ENCODE measurements around the gene SF1. TPM values are rescaled to one million over a fixed set of nuclear protein-coding genes. Genes with fewer than 3 reads are reported as not detected.

Gene SF1
- total and polyA plus RNA-seq, 9 donors: 62.3 to 267 (median 202) TPM

GRCh38 chr11:64762277-64762673 lies 16.1 kb downstream of the SF1 start:
- Histone ChIP-seq H3K27me3 (ENCODE audit: control insufficient read depth, insufficient read depth, low read length) (no peaks in the 10 kb centered on the region), H3K4me3 (ENCODE audit: low read length) (no peak overlapping the region), H3K36me3 (ENCODE audit: control insufficient read depth, insufficient read depth, low read length) (peaks cover 57% of the 10 kb centered on the region), H3K4me1 (ENCODE audit: control insufficient read depth, insufficient read depth, low read length) (peaks cover 67% of the 10 kb centered on the region), H3K9me3 (replicated peaks; ENCODE audit: control insufficient read depth, low read depth, low read length) (no peaks in the 10 kb centered on the region), H3K27ac (ENCODE audit: low read length) (peak overlapping the region; percentile 62)
- no peak for DNase-seq
- 42% methylated on average over 5 of the region's 5 CpGs for WGBS (ENCODE audit: insufficient coverage)

DNA sequence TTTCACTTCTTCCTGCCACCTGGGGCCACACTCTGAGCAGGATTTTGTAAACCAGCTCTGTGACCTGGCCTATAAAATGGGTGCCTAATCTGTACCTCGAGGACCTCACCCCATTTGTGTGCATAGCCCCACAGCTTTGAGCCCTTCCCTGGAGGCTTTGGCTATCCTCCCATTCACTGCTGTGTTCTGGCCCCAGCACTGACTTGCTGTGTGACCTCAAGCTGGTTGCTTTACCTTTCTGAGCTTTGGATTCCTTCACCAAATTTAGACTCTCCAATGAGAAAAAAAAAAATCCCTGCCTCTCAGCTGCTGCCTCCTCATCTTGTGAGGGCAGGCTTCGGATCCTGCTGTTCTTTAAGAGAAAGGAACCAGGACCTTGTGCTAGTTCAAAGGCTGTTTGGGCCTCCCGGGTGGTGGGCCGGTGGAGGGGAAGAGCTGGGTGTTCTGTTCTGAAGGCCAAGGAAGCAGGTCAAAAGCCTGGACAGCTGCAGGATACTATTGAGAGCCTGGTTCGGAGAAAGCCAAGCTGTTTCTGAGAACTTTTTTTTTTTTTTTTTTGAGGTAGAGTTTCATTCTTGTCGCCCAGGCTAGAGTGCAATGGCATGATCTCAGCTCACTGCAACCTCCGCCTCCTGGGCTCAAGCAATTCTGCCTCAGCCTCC lies 17.5 kb downstream of the SF1 start:
- peak; percentile 54 for DNase-seq
- Histone ChIP-seq H3K4me1 (ENCODE audit: control insufficient read depth, insufficient read depth, low read length) (peaks cover 67% of the 10 kb centered on the region), H3K36me3 (ENCODE audit: control insufficient read depth, insufficient read depth, low read length) (peaks cover 56% of the 10 kb centered on the region), H3K9me3 (replicated peaks; ENCODE audit: control insufficient read depth, low read depth, low read length) (no peaks in the 10 kb centered on the region), H3K4me3 (ENCODE audit: low read length) (no peak overlapping the region), H3K27me3 (ENCODE audit: control insufficient read depth, insufficient read depth, low read length) (no peaks in the 10 kb centered on the region), H3K27ac (ENCODE audit: low read length) (peak overlapping the region; percentile 95)
- WGBS (ENCODE audit: insufficient coverage): 45% methylated on average over 4 of the region's 7 CpGs

DNA sequence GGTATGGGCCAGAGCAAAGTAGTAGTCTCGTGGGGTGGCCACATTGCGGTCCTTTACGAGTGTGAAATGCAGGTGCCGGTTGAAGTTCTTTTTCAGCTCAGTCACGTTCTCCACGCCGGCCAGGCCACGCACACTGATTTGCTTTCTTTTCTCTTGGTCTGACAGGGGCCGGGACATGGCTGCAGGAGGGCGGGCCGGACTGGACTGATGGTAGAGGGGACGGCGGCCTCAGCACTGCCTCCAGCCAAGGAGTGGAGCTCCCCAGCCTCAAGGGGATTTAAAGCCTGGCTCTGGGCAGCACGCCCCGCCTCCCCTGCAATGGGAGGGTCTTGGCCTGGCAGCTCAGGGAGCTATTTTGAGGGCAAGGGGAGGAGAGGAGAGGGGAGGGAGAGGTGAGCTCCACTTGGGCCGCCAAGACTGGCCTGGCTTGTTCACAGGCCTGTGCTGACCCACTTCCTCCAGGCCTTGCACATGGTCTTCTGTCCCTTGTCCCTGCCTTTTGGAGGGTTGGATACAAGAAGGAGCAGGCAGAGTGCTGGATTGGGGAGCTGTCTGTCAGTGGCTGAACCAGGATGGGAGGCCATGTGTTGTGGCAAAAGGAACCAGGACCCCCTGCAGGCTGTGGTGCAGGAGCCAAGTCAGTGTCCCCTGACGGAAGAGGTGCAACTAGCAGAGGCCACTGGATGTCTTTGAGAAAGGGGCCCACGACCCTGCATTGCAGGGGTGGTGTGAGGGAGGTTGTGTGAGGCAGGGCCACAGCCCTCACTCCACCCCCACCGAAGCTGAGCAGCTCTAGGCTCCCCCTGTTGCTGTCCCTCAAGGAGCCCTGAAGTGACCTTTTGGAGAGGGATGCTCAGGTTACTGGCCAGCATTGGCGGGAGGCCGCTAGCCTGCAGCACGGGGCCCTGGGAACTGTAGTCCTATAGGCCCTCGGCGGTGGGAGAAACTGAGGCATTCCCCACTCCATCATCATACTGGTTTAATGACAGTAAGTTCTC lies 18.3 kb downstream of the SF1 start, which contains the start of gene PYGM:
PYGM (minus strand) TSS at position 253 of the 998 bp plus-strand sequence; CDS start at position 177, 76 bp downstream.
- Histone ChIP-seq H3K9me3 (replicated peaks; ENCODE audit: control insufficient read depth, low read depth, low read length) (no peaks in the 10 kb centered on the region), H3K27ac (ENCODE audit: low read length) (peak within 1 kb of the TSS; percentile 95), H3K4me1 (ENCODE audit: control insufficient read depth, insufficient read depth, low read length) (peaks cover 67% of the 10 kb centered on the region), H3K27me3 (ENCODE audit: control insufficient read depth, insufficient read depth, low read length) (no peaks in the 10 kb centered on the region), H3K4me3 (ENCODE audit: low read length) (peak within 1 kb of the TSS; percentile 41), H3K36me3 (ENCODE audit: control insufficient read depth, insufficient read depth, low read length) (peaks cover 56% of the 10 kb centered on the region)
- peak; percentile 96 for DNase-seq
- 11% methylated on average over 16 of the region's 24 CpGs for WGBS (ENCODE audit: insufficient coverage)

GRCh38 chr11:64759131-64759721 lies 19.1 kb downstream of the SF1 start:
- Histone ChIP-seq H3K36me3 (ENCODE audit: control insufficient read depth, insufficient read depth, low read length) (peaks cover 54% of the 10 kb centered on the region), H3K4me1 (ENCODE audit: control insufficient read depth, insufficient read depth, low read length) (peaks cover 66% of the 10 kb centered on the region), H3K27me3 (ENCODE audit: control insufficient read depth, insufficient read depth, low read length) (no peaks in the 10 kb centered on the region), H3K27ac (ENCODE audit: low read length) (peak overlapping the region; percentile 95), H3K9me3 (replicated peaks; ENCODE audit: control insufficient read depth, low read depth, low read length) (no peaks in the 10 kb centered on the region), H3K4me3 (ENCODE audit: low read length) (peak overlapping the region; percentile 41)
- DNase-seq: peak; percentile 50
- 40% methylated on average over 18 of the region's 21 CpGs for WGBS (ENCODE audit: insufficient coverage)

GRCh38 chr11:64758330-64759079 lies 19.8 kb downstream of the SF1 start:
- Histone ChIP-seq H3K36me3 (ENCODE audit: control insufficient read depth, insufficient read depth, low read length) (peaks cover 51% of the 10 kb centered on the region), H3K9me3 (replicated peaks; ENCODE audit: control insufficient read depth, low read depth, low read length) (no peaks in the 10 kb centered on the region), H3K27me3 (ENCODE audit: control insufficient read depth, insufficient read depth, low read length) (no peaks in the 10 kb centered on the region), H3K4me3 (ENCODE audit: low read length) (peak overlapping the region; percentile 41), H3K4me1 (ENCODE audit: control insufficient read depth, insufficient read depth, low read length) (peaks cover 59% of the 10 kb centered on the region), H3K27ac (ENCODE audit: low read length) (peak overlapping the region; percentile 62)
- DNase-seq: no peak
- WGBS (ENCODE audit: insufficient coverage): 84% methylated on average over 6 of the region's 15 CpGs

DNA sequence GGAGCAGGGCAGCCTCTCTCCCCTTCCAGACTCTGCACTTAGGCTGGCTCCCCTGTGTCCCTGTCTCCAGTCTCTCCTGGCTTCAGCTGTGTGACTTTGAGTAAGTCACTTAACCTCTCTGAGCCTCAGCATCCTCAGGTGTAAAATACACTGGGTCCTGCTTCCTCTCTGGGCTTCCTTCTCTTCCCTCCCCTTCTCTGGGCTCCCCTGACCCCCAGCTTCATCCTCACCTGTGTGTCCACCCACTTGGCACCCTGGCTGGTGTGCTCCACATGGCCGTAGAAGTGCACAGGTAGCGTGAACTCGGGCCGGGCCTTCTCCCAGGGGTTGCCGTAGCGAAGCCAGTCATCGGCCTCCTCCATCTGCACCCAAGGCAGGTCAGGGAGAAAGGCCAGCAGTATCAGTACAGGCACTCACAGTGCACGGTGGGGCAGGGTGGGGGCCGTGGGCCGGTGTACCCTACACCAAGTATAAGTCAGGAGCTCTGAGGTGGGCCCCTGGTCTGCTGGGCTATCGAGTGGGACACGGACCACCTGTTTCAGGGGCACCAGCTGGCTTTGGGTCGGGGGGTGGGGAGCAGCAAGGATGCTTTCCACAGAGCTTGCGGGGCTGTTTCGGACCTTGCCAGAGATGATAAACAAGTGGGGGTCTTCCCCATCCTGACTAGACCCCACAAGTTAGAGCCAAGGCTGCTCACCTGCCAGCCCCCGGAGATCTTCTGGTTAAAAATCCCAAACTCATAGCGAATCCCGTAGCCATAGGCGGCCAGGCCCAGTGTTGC lies 20.6 kb downstream of the SF1 start:
- Histone ChIP-seq H3K27me3 (ENCODE audit: control insufficient read depth, insufficient read depth, low read length) (no peaks in the 10 kb centered on the region), H3K36me3 (ENCODE audit: control insufficient read depth, insufficient read depth, low read length) (peaks cover 48% of the 10 kb centered on the region), H3K4me1 (ENCODE audit: control insufficient read depth, insufficient read depth, low read length) (peaks cover 55% of the 10 kb centered on the region), H3K27ac (ENCODE audit: low read length) (no peak overlapping the region), H3K9me3 (replicated peaks; ENCODE audit: control insufficient read depth, low read depth, low read length) (no peaks in the 10 kb centered on the region), H3K4me3 (ENCODE audit: low read length) (no peak overlapping the region)
- WGBS (ENCODE audit: insufficient coverage): 72% methylated on average over 14 of the region's 19 CpGs
- DNase-seq: no peak

DNA sequence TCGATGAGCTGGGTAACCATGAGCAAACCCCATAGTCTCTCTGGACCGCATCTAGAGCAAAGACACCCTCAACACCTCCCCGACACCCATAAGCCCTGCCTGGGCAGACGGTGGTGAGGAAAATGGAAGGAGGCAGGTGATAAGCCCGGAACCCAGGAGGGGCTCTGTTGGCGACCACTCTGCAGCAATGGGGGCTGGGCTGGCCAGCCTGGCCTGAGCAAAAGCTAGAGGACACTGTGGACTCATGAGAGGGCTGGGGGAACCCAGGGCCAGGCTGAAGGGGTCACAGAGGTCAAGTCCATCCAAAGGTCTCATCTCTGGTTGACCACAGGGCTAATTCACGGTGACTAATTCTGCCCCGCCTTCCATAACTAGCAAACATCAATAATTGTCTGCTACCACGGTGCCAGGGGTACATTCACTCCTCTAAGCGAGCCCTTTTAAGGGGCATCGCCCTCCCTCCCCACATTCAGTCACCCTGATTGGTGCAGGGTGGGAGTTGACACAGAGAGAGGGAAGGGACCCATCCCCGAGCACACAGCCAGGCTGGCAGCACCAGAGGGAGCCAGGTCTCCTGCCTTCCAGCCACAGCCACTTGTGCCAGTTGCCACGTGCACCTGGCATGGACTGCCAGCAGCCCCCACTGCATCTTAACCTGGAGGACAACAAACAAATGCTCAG lies 22.5 kb downstream of the SF1 start:
- Histone ChIP-seq H3K9me3 (replicated peaks; ENCODE audit: control insufficient read depth, low read depth, low read length) (no peaks in the 10 kb centered on the region), H3K4me3 (ENCODE audit: low read length) (no peak overlapping the region), H3K27me3 (ENCODE audit: control insufficient read depth, insufficient read depth, low read length) (no peaks in the 10 kb centered on the region), H3K27ac (ENCODE audit: low read length) (no peak overlapping the region), H3K4me1 (ENCODE audit: control insufficient read depth, insufficient read depth, low read length) (peaks cover 45% of the 10 kb centered on the region), H3K36me3 (ENCODE audit: control insufficient read depth, insufficient read depth, low read length) (peaks cover 59% of the 10 kb centered on the region)
- 83% methylated on average over 4 of the region's 13 CpGs for WGBS (ENCODE audit: insufficient coverage)
- no peak for DNase-seq

- no peak overlapping the region for H3K4me3 ChIP-seq (ENCODE audit: low read length)
- peaks cover 65% of the 10 kb centered on the region for H3K36me3 ChIP-seq (ENCODE audit: control insufficient read depth, insufficient read depth, low read length)
- H3K27me3 ChIP-seq (ENCODE audit: control insufficient read depth, insufficient read depth, low read length): no peaks in the 10 kb centered on the region
- peaks cover 38% of the 10 kb centered on the region for H3K4me1 ChIP-seq (ENCODE audit: control insufficient read depth, insufficient read depth, low read length)
- H3K9me3 ChIP-seq (replicated peaks; ENCODE audit: control insufficient read depth, low read depth, low read length): no peaks in the 10 kb centered on the region
- H3K27ac ChIP-seq (ENCODE audit: low read length): no peak overlapping the region
- DNase-seq: no peak
- WGBS (ENCODE audit: insufficient coverage): 90% methylated on average over 21 of the region's 21 CpGs
Observed at GRCh38 chr11:64754919-64755662, 23.3 kb downstream of the SF1 start.
